Measurements from ENCODE around the gene GAL3ST1.

The GAL3ST1 gene

GRCh38 chr22:30572840-30573593 is 1.4 kb downstream of the GAL3ST1 start:
- Histone ChIP-seq H3K27me3 (ENCODE audit: control insufficient read depth, low read length) (0 out of 2 replicates have a peak, but pooled peaks cover 3% of the 10 kb centered on the region), H3K36me3 (ENCODE audit: control insufficient read depth, low read length) (peaks cover 29% of the 10 kb centered on the region), H3K4me2 (ENCODE audit: low read length) (no peak overlapping the region), H3K4me1 (ENCODE audit: control insufficient read depth, low read length) (no peaks in the 10 kb centered on the region), H3K27ac (ENCODE audit: low read depth, low read length) (no peak overlapping the region), H3K79me2 (ENCODE audit: control insufficient read depth, low read length) (no peaks in the 10 kb centered on the region), H4K20me1 (ENCODE audit: control insufficient read depth, insufficient read depth, low read depth, low read length) (peaks cover 4% of the 10 kb centered on the region; the same call in 1 of the 2 replicates), H3F3A (ENCODE audit: control insufficient read depth, insufficient read depth) (no peaks in the 10 kb centered on the region), H3K4me3 (ENCODE audit: low read length) (no peak overlapping the region), H3K9me3 (ENCODE audit: control insufficient read depth, insufficient read depth, low read length) (no peaks in the 10 kb centered on the region), H3K9me2 (replicated peaks; ENCODE audit: control insufficient read depth, low read length) (no peaks in the 10 kb centered on the region)
- TF ChIP-seq CTCF (IDR thresholded peaks at IDR 0.05; ENCODE audit: low read depth, low read length, poor library complexity, severe bottlenecking) (no peak), EZH2phosphoT487 (IDR thresholded peaks at IDR 0.05; ENCODE audit: borderline replicate concordance, low read length) (no peak)

GRCh38 chr22:30572210-30572609 is 2.3 kb downstream of the GAL3ST1 start:
- no peaks in the 10 kb centered on the region for H3F3A ChIP-seq (ENCODE audit: control insufficient read depth, insufficient read depth)
- H3K9me3 ChIP-seq (ENCODE audit: control insufficient read depth, insufficient read depth, low read length) = no peaks in the 10 kb centered on the region
- no peak overlapping the region for H3K4me2 ChIP-seq (ENCODE audit: low read length)
- H3K9me2 ChIP-seq (replicated peaks; ENCODE audit: control insufficient read depth, low read length) = no peaks in the 10 kb centered on the region
- no peak for TF ChIP-seq EZH2phosphoT487 (IDR thresholded peaks at IDR 0.05; ENCODE audit: borderline replicate concordance, low read length)
- no peak for TF ChIP-seq CTCF (IDR thresholded peaks at IDR 0.05; ENCODE audit: low read depth, low read length, poor library complexity, severe bottlenecking)
- H3K27me3 ChIP-seq (ENCODE audit: control insufficient read depth, low read length) = 0 out of 2 replicates have a peak, but pooled peaks cover 3% of the 10 kb centered on the region
- H3K4me3 ChIP-seq (ENCODE audit: low read length) = no peak overlapping the region
- peaks cover 21% of the 10 kb centered on the region for H3K36me3 ChIP-seq (ENCODE audit: control insufficient read depth, low read length)
- peaks cover 4% of the 10 kb centered on the region; the same call in 1 of the 2 replicates for H4K20me1 ChIP-seq (ENCODE audit: control insufficient read depth, insufficient read depth, low read depth, low read length)
- H3K79me2 ChIP-seq (ENCODE audit: control insufficient read depth, low read length) = no peaks in the 10 kb centered on the region
- no peak overlapping the region for H3K27ac ChIP-seq (ENCODE audit: low read depth, low read length)
- no peaks in the 10 kb centered on the region for H3K4me1 ChIP-seq (ENCODE audit: control insufficient read depth, low read length)

- TF ChIP-seq CTCF (IDR thresholded peaks at IDR 0.05; ENCODE audit: low read depth, low read length, poor library complexity, severe bottlenecking) (no peak), EZH2phosphoT487 (IDR thresholded peaks at IDR 0.05; ENCODE audit: borderline replicate concordance, low read length) (no peak)
- Histone ChIP-seq H3K9me3 (ENCODE audit: control insufficient read depth, insufficient read depth, low read length) (no peaks in the 10 kb centered on the region), H3K36me3 (ENCODE audit: control insufficient read depth, low read length) (no peaks in the 10 kb centered on the region), H3K27me3 (ENCODE audit: control insufficient read depth, low read length) (0 out of 2 replicates have a peak, but pooled peaks cover 3% of the 10 kb centered on the region), H3F3A (ENCODE audit: control insufficient read depth, insufficient read depth) (no peaks in the 10 kb centered on the region), H3K27ac (ENCODE audit: low read depth, low read length) (no peak overlapping the region), H3K79me2 (ENCODE audit: control insufficient read depth, low read length) (no peaks in the 10 kb centered on the region), H3K4me2 (ENCODE audit: low read length) (no peak overlapping the region), H4K20me1 (ENCODE audit: control insufficient read depth, insufficient read depth, low read depth, low read length) (no peaks in the 10 kb centered on the region), H3K4me1 (ENCODE audit: control insufficient read depth, low read length) (no peaks in the 10 kb centered on the region), H3K4me3 (ENCODE audit: low read length) (no peak overlapping the region), H3K9me2 (replicated peaks; ENCODE audit: control insufficient read depth, low read length) (no peaks in the 10 kb centered on the region)
Measured at GRCh38 chr22:30569674-30570202, 4.7 kb downstream of the GAL3ST1 start.
